COLO668 (cell line): Measurements from ENCODE around the gene FGD4.

ENCODE experiments used
- DNase-seq: peaks from one replicate; lab custom pipeline; 2025; ENCODE audit not compliant: unreplicated experiment; lab: John Stamatoyannopoulos, UW

The FGD4 gene

GRCh38 chr12:32402946-32403345 is 3.6 kb downstream of the FGD4 start:
- no peak for DNase-seq

GRCh38 chr12:32407795-32408194 is 8.4 kb downstream of the FGD4 start:
- no peak for DNase-seq

DNA sequence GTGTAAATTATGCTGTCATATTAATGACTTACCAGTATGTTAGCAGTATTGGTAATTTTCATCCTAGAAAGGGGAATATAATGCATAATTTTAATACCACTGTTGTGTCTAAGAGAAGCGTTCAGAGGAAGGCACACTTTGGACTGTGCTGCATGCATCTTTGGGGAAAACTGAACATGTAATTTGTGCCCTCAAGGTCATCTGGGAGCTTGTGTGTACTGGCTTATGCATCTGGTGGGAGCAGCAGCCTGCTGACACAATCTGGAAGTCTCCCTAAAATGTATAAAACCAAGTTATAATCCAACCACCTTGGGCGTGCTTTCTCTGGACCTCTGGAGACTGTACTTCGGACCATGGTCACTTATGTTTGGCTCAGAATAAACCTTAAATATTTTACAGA is 14.1 kb downstream of the FGD4 start:
- no peak for DNase-seq

DNA sequence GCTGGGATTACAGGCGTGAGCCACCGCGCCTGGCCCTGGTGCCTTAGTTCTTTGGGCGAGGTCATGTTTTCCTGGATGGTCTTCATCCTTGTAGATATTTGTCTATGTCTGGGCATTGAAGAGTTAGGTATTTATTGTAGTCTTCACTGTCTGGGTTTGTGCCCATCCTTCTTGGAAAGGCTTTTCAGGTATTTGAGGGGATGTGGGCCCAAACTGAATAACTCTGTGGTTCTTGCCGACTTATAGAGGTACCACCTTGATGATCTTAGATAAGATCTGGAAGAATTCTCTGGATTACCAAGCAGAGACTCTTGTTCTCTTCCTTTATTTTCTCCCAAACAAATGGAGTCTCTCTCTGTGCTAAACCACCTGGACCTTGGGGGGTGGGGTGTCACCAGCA is 18.9 kb downstream of the FGD4 start:
- no peak for DNase-seq

GRCh38 chr12:32418903-32419519 is 19.7 kb downstream of the FGD4 start:
- no peak for DNase-seq

DNA sequence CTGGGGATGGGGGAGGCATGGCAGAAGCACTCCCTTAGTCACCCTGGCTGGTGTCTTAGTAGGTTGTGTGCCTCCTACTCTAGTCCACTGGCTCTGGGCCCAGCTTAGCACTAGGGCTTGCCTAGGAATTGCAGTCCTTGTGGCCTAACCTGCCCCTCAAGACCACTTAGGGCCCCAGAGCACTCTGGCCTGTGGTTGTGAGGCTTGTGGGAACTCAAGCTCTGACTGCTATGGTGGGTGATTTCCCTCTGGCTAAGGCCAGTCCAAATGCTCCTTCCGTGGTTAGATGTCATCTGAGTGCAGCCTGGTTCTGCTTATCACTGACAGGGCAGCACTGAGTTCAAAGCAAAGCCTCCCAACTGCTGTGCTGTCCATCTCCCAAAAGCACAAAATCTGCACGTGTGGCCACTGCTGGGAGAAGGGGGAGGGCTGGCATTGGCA is 20.2 kb downstream of the FGD4 start:
- DNase-seq = no peak

DNA sequence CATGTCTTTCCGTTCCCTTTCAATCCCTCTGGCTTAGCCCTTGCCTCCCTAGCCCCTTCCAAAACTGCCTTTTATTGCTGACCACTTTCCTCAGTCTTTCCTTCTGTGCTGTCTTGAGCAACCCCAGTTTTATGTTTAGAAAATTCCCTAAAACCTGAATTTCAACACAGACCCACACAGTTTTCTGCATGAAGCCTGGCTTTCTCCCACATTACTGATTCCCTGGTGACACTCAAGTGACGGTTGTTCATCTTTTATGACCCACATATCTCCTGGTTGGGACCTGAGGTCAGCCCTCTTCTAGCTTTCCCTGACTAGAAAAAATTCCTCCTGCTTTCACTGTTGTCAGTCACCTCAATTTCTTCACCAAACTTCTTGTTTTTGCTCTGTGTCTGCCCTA is 21.0 kb downstream of the FGD4 start:
- no peak for DNase-seq

DNA sequence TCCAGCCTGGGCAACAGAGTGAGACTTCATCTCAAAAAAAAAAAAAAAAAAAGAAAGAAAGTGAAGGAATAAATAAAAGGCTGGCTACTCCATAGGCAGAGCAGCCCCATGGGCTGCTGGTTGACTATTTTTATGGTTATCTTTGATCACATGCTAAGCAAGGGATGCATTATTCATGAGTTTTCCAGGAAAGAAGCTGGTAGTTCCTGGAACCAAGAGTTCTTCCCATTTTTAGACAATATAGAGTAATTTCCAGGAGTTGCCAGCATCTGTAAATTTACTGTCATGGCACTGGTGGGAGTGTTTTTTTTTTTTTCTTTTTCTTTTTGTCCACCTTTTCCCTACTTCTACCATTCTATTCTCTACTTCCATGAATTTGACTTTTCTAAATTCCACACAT is 24.2 kb downstream of the FGD4 start:
- no peak for DNase-seq

- no peak for DNase-seq
Measured at GRCh38 chr12:32431025-32431424, 31.7 kb downstream of the FGD4 start.

- DNase-seq = no peak
Measured at GRCh38 chr12:32435921-32436705, 36.8 kb downstream of the FGD4 start.

DNA sequence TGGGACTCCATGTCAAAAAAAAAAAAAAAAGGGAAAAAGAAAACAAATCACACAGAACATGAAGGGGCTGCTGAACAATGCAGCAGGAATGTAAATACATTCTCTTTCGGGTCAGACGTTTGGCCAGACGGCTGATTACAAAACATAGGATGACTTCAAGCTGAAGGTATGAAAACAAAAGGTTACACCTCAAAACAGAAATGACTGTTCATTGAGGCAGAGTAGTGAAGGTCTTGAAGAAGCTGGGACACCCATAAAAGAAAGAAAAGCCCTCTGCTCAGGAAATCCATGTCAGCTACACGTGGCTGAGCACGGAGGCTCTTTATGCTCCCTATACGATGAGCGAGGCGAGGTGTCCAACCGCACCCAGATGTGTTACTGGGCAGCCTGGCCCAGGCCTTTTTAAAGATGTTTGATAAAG is 37.7 kb downstream of the FGD4 start:
- no peak for DNase-seq

- DNase-seq = no peak
Measured at GRCh38 chr12:32440120-32440865, 40.9 kb downstream of the FGD4 start.

DNA sequence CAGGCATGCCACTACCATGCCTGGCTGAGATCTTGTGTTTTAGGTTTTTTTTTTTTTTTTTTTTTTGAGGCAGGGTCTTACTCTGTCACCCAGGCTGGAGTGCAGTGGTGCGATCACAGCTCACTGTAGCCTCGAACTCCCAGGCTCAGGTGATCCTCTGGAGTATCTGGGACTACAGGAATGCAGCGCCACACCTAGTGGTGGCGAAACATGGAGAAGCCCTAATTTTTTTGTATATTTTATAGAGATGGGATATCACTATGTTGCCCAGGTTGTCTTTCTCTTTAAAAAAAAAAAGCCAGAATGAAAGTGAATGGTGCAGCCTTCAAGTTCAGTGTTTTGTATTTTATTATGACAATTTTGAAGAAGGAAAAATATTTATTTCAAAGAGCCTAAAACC is 44.1 kb downstream of the FGD4 start:
- DNase-seq = no peak

DNA sequence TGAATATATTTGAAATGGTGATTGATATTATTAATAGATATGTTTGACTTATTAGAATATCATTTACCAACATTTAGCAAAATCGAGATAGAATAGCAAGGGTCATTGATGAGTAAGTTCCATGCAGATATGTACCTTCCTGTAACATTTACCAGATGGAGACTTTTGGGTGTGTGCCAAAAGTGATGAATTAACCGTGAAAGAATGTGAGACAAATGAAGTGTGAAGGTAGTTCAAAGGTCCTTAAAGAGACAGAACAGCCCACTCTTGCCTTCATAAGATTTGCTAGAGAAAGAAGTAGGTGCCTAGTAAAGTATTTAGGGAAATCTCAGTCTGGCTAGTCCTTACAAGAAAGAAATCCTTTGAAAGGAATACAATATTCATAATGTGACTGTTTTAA is 45.5 kb downstream of the FGD4 start:
- DNase-seq = peak; percentile 20

DNA sequence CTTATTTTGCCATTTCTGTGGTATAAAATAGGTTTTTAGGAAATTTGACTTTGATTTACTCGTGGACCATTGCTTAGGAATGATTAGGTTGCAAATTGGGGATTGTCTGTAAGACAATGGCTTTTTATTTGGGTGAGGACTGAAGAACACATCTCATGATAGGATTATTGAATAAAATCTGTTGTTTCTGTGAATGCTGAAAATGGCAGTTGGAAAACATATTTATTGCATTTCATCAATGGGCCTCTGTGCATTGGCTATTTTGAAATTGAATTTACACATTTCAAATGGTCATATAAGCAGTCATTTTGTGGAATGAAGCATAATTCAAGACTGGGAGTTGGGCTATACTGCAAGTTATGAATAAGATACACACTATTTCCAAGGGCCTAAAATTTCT is 46.0 kb downstream of the FGD4 start:
- no peak for DNase-seq

GRCh38 chr12:32446316-32447119 is 47.2 kb downstream of the FGD4 start:
- no peak for DNase-seq

DNA sequence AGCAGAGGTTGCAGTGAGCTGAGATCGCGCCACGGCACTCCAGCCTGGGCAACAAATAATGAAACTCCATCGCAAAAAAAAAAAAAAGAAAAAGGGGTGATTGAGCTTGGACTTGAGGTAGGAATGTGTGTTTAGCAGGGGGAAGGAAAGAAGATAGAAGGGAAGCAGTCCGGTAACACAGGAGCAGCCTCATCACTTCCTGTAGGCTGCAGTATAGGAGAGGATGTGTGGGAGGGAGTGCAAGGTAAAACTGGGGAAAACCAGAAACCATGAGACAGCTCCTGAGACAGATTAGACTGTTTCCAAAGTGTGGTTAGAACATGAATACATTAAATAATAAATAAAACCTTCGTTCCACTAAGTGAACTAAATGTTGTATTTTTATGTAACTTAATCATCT is 49.2 kb downstream of the FGD4 start:
- DNase-seq = no peak

DNA sequence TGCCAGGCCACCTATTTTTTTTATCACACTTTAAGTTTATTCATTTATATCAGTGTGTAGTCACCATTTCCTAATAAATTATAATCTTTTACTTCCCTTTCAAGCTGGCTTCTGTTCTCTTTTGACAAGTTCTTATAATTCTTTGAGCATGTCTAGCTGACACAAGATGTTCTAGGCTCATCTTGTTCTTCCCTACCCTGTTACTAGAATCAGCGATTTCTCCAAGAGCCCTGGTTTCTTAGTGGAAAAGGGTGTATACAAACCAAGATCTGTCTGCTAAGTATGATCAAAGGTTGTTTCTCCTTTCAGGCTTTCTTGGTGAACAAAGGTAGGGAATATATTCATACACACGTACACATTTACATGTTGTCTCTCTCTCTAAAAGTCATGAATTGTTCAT is 51.0 kb downstream of the FGD4 start:
- DNase-seq = no peak

DNA sequence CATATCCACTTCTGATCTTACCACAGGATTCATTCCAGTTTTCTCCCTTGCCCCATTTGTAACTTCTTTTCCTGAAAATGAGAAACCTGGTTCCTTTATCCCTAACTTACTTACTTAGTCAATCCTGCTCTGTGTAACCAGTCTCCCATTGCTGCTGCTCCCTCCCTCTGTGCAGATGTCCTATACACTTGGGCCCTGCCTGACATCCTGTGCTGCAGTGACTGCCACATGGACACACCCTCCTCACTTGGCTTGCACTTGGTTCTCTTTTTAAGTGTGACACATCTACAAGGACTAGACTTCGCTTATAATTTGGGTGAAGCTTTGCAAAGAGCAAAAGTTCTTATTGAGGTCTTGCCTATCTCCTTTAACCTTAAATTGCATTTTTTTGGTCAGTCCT is 51.4 kb downstream of the FGD4 start:
- DNase-seq = no peak

- no peak for DNase-seq
Measured at GRCh38 chr12:32451816-32452215, 52.5 kb downstream of the FGD4 start.

DNA sequence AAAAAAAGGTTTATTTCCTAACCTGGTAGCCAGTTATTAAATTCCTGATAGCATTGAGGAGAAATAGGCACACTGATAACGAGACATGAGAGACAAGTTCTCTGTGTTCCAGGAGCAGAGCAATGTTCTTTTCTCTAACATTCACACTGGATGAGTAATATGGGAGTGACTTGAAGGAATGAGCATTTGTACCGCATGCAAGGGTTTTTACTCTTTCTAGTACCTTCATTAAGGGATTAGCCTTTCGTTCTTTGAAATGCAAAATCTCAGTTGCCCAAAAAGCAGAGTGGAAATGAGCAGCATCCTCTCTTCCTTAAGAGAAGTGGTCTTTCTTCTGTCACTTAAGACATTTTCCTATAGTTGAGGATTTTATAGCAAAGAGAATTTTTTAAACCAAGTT is 54.7 kb downstream of the FGD4 start:
- no peak for DNase-seq
